LNCaP clone FGC (cell line): ENCODE data around the gene ACTA1.

Experiments used
- DNase-seq: peaks from one replicate; pipeline ENCODE4 v3.0.0-alpha.2; 2011; ENCODE audit warnings: low read depth
- H3K4me3 ChIP-seq: 2 replicates; pipeline ENCODE4 v1.5.1; 2011; ENCODE audit warnings: mild to moderate bottlenecking, low read depth, low read length, control low read depth
- TF ChIP-seq, protein P1 (sequence below): IDR thresholded peaks from 2 replicates; pipeline ENCODE4 v1.5.1; 2012; ENCODE audit warnings: mild to moderate bottlenecking; ENCODE audit not compliant: control insufficient read depth, insufficient read depth; ENCODE audit errors: extremely low read depth

Gene ACTA1

DNA sequence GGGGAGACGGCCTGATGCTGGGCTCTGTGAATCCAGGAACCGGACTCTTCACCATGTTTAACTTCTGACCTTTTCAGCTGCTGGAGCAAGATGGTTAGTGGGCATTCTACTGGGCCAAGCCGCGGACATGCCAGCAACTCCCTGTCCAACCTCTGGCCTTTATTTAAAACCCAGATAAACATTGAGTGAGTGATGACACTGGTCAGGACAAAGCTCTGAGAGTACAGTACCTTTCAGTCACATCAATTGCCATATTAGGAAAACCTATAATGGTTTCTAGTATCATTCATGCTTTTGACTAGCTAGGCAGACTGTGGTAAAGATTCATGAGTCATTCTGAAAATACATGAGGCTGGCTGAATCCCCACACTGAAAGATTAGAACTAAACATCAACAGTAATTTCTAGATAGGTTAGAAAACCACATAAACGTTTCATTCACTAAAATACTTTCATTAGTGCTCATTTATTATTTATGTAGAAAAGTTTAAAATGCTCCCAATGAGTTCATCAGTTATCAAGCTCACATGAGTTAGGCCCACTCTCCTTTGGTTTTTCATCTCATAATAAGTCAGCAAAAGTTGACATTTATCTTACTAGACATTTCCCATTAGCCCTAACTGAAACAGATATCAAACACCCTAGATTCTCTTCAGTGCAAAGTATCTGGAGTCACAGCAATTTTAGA, 7.1 kb upstream of the ACTA1 start:
- TF ChIP-seq, protein P1, sequence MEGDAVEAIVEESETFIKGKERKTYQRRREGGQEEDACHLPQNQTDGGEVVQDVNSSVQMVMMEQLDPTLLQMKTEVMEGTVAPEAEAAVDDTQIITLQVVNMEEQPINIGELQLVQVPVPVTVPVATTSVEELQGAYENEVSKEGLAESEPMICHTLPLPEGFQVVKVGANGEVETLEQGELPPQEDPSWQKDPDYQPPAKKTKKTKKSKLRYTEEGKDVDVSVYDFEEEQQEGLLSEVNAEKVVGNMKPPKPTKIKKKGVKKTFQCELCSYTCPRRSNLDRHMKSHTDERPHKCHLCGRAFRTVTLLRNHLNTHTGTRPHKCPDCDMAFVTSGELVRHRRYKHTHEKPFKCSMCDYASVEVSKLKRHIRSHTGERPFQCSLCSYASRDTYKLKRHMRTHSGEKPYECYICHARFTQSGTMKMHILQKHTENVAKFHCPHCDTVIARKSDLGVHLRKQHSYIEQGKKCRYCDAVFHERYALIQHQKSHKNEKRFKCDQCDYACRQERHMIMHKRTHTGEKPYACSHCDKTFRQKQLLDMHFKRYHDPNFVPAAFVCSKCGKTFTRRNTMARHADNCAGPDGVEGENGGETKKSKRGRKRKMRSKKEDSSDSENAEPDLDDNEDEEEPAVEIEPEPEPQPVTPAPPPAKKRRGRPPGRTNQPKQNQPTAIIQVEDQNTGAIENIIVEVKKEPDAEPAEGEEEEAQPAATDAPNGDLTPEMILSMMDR = no peak
- H3K4me3 ChIP-seq = no peak overlapping the region
- DNase-seq = no peak

DNA sequence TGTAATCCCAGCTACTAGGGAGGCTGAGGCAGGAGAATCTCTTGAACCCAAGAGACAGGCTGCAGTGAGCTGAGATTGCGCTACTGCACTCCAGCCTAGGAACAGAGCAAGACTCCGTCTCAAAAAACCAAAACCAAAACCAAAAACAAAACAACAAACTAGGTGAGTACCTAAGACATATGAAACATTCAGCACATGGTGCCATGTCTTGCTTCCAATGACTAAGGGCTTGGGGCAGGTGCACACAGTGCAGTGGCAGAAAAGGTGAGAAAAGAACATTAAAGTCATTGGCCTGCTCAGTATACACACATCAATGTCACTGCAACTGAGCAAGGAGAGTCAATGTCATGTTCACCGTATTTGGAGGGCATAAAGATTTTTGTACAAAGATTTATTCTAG, 4.1 kb upstream of the ACTA1 start:
- TF ChIP-seq, protein P1 = no peak
- H3K4me3 ChIP-seq = no peak overlapping the region
- no peak for DNase-seq

DNA sequence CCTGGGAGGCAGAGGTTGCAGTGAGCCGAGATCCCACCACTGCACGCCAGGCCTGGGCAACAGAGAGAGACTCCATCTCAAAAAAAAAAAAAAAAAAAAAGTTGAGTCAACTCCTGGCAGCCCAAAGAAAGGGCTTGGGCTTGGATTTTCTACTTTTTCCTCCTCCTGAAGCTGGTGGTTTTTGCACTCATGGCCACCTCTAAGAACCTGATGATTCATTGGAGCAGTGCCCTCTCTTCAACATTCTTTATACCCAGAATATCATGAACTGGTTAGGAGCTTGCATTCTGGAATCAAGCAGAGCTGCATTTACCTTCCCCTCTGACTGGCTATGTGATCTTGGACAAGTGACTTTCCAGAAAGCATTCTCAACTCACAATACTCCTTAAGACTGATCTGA, 3.5 kb upstream of the ACTA1 start:
- no peak overlapping the region for H3K4me3 ChIP-seq
- TF ChIP-seq, protein P1 = no peak
- DNase-seq = no peak

DNA sequence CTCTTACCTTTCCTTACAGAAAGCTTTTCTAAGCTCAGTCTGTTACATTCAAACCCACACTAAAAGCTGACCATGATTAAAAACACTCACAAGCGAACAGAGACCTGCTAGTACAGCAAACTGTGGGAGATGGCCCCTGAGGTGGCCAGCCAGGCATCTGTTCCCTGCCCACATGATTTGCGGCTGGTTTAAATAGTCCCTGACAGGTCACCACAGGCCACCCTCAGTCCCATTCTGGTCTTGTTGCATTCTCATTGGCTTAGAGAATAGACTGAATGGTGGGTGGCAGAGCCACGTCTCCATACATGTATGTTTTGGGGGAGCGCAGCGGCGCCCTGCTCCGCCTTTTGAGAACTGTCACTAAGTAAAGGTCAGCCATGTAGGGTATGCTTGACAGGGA, 2.3 kb upstream of the ACTA1 start:
- no peak overlapping the region for H3K4me3 ChIP-seq
- TF ChIP-seq, protein P1 = no peak
- DNase-seq = no peak

DNA sequence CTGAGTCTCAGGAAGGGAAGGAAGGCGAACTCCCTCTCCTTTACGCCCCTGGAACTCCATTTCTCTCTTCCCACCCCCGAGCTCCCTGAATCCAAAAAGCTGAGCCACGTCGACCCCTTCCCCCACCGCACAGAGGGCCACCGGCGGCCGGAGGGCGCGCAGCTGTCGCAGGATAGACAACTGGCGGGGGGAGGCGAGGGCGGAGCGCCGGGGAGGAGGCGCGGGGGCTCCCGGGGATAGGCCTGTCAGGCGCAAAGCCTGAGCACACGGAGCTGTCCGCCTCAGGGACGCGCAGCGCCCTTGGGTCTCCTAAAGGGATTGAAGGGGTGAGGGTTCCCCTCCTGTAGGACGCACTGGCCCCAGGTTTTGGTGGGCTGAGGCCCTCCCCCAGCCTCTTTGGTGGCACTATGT, 752 bp upstream of the ACTA1 start:
- H3K4me3 ChIP-seq = no peak overlapping the region
- DNase-seq = no peak
- TF ChIP-seq, protein P1 = no peak

DNA sequence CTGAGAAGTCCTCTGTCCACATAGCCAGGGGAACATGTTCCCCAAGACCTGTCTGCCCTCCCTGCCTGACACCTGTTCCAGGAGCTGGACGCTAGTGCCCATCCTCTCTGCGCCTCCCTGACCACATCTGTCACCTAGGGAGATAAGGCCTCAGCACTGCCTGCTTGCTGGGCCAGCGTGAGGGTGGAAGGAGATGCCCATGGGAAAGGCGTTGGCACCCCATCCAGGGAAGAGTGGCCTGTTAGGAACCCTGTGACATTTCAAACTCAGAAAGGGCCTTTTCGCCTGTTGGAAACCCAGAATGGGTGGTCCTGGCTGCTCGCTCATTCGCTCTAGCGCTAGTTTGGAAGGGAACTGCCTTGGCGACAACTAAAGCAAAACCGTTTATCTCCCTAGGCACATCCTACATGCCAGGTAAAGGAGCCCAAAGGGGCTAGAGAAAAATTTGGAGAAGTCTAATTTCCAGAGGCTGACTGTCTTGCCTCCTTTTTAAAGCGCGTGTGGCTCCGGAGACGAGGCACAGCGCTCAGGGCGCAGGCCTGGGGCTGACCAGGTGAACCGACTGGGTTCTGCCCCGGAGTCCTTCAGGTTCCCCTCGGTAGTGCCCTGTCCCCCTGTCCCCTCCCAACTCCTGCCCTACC, 410 bp downstream of the ACTA1 start:
- TF ChIP-seq, protein P1 = no peak
- H3K4me3 ChIP-seq = no peak overlapping the region

DNA sequence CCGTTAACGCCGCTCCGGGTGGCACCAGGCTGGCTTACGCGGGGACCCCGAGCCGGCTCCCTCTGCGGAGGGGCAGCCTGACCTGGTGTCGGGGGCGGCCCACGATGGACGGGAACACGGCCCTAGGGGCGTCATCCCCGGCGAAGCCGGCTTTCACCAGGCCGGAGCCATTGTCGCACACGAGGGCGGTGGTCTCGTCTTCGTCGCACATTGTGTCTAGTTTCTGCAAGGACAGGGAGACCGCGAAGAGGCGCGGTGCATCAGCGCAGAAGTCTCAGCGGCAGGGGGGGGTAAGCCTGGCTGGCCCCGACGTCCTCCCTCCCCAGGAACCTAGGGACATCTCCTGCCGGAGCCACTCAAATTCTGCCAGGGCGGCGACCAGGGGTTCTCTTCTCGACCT, 989 bp downstream of the ACTA1 start:
- no peak for DNase-seq
- TF ChIP-seq, protein P1 = no peak
- no peak overlapping the region for H3K4me3 ChIP-seq

More for the DNA sequence above, 410 bp downstream of the ACTA1 start:
- no peak for DNase-seq
